ENCODE data around the gene NTPCR. TPM values are rescaled to one million over a fixed set of nuclear protein-coding genes. Genes with fewer than 3 reads are reported as not detected.

Gene NTPCR
- total RNA-seq, 1 experiment from 2014 or later = 45.3 TPM

DNA sequence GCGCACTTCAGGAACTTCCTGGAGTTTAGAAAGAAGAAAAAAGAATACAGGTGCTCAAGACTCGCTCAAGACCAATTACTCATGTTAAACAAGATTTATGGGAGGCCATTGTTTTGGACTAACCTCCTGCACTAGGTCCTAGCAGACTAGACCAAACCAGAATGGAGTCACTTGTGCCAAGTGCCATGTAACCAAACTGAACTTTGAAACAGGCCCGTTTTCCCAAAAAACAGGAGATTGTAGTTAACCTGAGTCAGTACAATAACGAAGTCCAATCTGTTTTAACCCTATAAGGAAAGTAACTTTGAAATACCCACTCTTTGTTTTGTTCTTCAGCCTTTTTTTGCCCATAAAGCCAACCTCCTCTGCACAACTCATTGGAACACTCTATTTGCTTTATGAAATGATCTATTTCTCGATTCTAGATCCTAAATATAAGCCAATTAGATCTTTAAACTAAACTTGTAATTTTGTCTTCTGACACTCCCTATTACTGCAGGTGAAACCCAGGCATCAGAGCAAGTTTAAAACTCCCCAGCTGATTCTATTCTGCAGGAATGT lies 695 bp upstream of the NTPCR start:
- H3K79me2 ChIP-seq (ENCODE audit: low read depth) = peaks cover 39% of the 10 kb centered on the region
- peak overlapping the region; percentile 99 for H2AFZ ChIP-seq
- BruUV-seq (replicated peaks) = TSS peak; percentile 70
- peak overlapping the region; percentile 37 for H3K27ac ChIP-seq
- no peak for DNase-seq
- peak overlapping the region; percentile 78 for H3K4me3 ChIP-seq
- no peaks in the 10 kb centered on the region for H3K36me3 ChIP-seq (ENCODE audit: low read depth)
- peak overlapping the region; percentile 85 for H3K4me2 ChIP-seq
- no peaks in the 10 kb centered on the region for H3K9me3 ChIP-seq (ENCODE audit: insufficient read depth, low read depth)
- H3K27me3 ChIP-seq (ENCODE audit: insufficient read depth, low read depth) = no peaks in the 10 kb centered on the region
- TF ChIP-seq EZH2 (IDR thresholded peaks at IDR 0.05; ENCODE audit: low read depth) = no peak
- TF ChIP-seq, protein P1, sequence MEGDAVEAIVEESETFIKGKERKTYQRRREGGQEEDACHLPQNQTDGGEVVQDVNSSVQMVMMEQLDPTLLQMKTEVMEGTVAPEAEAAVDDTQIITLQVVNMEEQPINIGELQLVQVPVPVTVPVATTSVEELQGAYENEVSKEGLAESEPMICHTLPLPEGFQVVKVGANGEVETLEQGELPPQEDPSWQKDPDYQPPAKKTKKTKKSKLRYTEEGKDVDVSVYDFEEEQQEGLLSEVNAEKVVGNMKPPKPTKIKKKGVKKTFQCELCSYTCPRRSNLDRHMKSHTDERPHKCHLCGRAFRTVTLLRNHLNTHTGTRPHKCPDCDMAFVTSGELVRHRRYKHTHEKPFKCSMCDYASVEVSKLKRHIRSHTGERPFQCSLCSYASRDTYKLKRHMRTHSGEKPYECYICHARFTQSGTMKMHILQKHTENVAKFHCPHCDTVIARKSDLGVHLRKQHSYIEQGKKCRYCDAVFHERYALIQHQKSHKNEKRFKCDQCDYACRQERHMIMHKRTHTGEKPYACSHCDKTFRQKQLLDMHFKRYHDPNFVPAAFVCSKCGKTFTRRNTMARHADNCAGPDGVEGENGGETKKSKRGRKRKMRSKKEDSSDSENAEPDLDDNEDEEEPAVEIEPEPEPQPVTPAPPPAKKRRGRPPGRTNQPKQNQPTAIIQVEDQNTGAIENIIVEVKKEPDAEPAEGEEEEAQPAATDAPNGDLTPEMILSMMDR (conservative IDR thresholded peaks at IDR 0.05) = no peak
- CTCF ChIA-PET = no interaction called here
- H3F3A ChIP-seq (ENCODE audit: insufficient read depth, low read depth) = no peaks in the 10 kb centered on the region
- intact Hi-C loops (cut with micrococcal nuclease; ENCODE audit: unreplicated experiment) = loop anchor here (1.0 to 2.0 kb wide), 2 partner anchors 33 to 164 kb away; no protein-coding TSS in a partner anchor
- no peaks in the 10 kb centered on the region for H3K9me2 ChIP-seq (ENCODE audit: insufficient read depth)
- POLR2A ChIA-PET (ENCODE audit: unreplicated experiment) = no interaction called here
- H4K20me1 ChIP-seq (ENCODE audit: insufficient read depth) = peaks cover 2% of the 10 kb centered on the region; the same call in 1 of the 2 replicates
- H3K4me1 ChIP-seq (replicated peaks; ENCODE audit: insufficient read depth) = peaks cover 14% of the 10 kb centered on the region

DNA sequence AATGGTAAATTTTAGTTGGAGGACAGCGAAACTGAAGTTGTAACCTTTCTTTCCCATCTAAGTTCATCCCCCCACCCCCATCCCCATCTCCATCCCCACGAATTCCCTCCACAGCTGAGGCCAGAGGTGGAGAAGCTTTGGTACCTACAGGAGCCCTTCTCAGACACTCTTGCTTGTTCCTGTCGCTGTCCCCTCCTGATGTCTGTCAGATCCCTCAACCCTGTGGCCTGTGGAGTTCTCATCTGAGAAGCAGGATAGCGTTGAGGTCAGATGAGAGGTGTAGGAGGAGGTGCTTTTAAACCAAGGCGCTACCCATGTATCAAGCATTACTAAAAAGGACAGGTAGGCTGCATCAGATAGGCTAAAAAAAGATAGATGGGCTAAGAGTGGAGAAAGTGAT lies 769 bp downstream of the NTPCR start:
- Histone ChIP-seq H3K27ac (no peak overlapping the region), H3K4me1 (replicated peaks; ENCODE audit: insufficient read depth) (peaks cover 14% of the 10 kb centered on the region), H3K9me3 (ENCODE audit: insufficient read depth, low read depth) (no peaks in the 10 kb centered on the region), H3K36me3 (ENCODE audit: low read depth) (0 out of 2 replicates have a peak, but pooled peaks cover 4% of the 10 kb centered on the region), H3K9me2 (ENCODE audit: insufficient read depth) (no peaks in the 10 kb centered on the region), H2AFZ (peak overlapping the region; percentile 99; the same call in 1 of the 2 replicates), H3K79me2 (ENCODE audit: low read depth) (peaks cover 42% of the 10 kb centered on the region), H4K20me1 (ENCODE audit: insufficient read depth) (peaks cover 11% of the 10 kb centered on the region), H3K27me3 (ENCODE audit: insufficient read depth, low read depth) (no peaks in the 10 kb centered on the region), H3K4me2 (peak overlapping the region; percentile 85), H3F3A (ENCODE audit: insufficient read depth, low read depth) (no peaks in the 10 kb centered on the region), H3K4me3 (peak overlapping the region; percentile 78)
- POLR2A ChIA-PET (ENCODE audit: unreplicated experiment) = no interaction called here
- CTCF ChIA-PET = no interaction called here
- peak in 1 of 2 experiments; percentile 6 for DNase-seq
- TSS peak; percentile 53 for BruUV-seq (replicated peaks)
- TF ChIP-seq, protein P1 (conservative IDR thresholded peaks at IDR 0.05) = no peak
- no peak for TF ChIP-seq EZH2 (IDR thresholded peaks at IDR 0.05; ENCODE audit: low read depth)
- intact Hi-C loops (cut with micrococcal nuclease; ENCODE audit: unreplicated experiment) = loop anchor here (2.0 kb wide), 1 partner anchor 32 kb away; no protein-coding TSS in a partner anchor

DNA sequence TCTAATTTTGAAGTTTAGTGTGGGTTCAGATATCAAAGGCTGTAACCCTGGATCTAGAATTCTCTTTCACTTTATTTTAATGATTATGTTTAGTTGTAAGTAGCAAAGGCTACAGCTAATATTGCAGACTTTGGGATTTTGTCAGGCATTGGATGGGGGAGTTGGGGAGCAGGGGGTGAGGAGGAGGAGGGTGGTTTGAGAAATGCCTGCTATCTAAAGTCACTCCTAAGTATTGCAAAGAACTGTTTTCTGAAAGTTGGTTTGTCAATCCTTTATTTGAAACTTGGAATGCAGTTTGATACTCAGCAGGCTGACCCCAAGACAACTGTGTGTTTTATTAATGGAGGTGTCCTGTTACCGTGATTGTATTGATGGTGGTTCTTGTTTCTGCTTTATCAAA lies 1.2 kb downstream of the NTPCR start:
- Histone ChIP-seq H2AFZ (0 out of 2 replicates have a peak overlapping the region, but pooled peaks have one; percentile 99), H3K9me3 (ENCODE audit: insufficient read depth, low read depth) (no peaks in the 10 kb centered on the region), H4K20me1 (ENCODE audit: insufficient read depth) (peaks cover 11% of the 10 kb centered on the region), H3K4me1 (replicated peaks; ENCODE audit: insufficient read depth) (peaks cover 14% of the 10 kb centered on the region), H3K4me3 (peak overlapping the region; percentile 78; the same call in 1 of the 2 replicates), H3K79me2 (ENCODE audit: low read depth) (peaks cover 42% of the 10 kb centered on the region), H3K4me2 (peak overlapping the region; percentile 85), H3K9me2 (ENCODE audit: insufficient read depth) (no peaks in the 10 kb centered on the region), H3F3A (ENCODE audit: insufficient read depth, low read depth) (no peaks in the 10 kb centered on the region), H3K36me3 (ENCODE audit: low read depth) (0 out of 2 replicates have a peak, but pooled peaks cover 7% of the 10 kb centered on the region), H3K27me3 (ENCODE audit: insufficient read depth, low read depth) (no peaks in the 10 kb centered on the region), H3K27ac (no peak overlapping the region)
- DNase-seq = no peak
- ChIA-PET CTCF (no interaction called here), POLR2A (ENCODE audit: unreplicated experiment) (no interaction called here)
- TF ChIP-seq, protein P1 (conservative IDR thresholded peaks at IDR 0.05) = no peak
- no peak for TF ChIP-seq EZH2 (IDR thresholded peaks at IDR 0.05; ENCODE audit: low read depth)
- intact Hi-C loops (cut with micrococcal nuclease; ENCODE audit: unreplicated experiment) = loop anchor here (2.0 kb wide), 1 partner anchor 31 kb away; no protein-coding TSS in a partner anchor
- BruUV-seq (replicated peaks) = no TSS peak

All from PC-9 (cell line).